Measurements from ENCODE around the gene NT5DC2. TPM values are rescaled to one million over a fixed set of nuclear protein-coding genes. Genes with fewer than 3 reads are reported as not detected.
A peak's percentile ranks its signal among the peaks of the same experiment; 100 is the strongest.

NT5DC2 gene
- total and polyA plus RNA-seq, 2 of the 8 experiments (the other 6 are each of a cell fraction or from before 2014, with no cell fraction given) = 331 to 477 TPM

DNA sequence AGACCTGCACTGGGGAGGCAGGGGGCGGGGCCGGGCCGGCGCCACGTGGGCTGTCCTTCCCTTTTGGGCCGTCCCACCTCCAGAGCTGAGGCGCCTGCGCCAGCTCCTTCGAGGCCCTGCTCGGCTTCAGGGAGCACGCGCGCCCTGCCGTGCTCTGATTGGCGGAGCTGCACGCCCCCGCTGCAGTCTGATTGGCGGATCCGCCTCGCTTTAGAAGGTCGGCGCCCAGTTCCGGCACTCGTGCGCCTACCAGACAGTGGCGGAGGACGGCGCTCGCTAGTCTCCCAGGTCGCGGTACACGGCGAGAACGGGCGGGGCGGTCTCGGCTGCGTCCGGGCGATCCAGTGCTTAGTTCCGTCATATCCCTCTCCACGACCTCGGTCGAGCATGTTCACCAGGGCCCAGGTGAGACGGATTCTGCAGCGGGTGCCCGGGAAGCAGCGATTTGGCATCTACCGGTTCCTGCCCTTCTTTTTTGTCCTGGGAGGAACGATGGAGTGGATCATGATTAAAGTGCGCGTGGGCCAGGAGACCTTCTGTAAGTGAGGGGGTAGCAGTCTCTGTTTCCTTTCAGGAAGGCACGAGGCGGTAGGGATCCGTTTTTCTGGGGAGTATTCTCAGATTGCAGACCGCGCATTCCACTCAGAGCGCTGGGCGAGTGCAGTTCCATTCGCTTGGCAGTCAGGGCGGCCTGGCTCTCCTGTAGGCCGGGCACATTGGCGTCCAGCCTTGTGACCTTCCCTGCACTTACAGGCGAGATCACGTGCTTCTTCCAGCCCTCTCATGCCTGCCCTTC is 2.9 kb upstream of the NT5DC2 start, which contains the start of gene UQCC5:
TSS of gene UQCC5 (plus strand) at position 237 of the 796 bp plus-strand sequence. CDS start at position 388, 151 bp downstream.
- Histone ChIP-seq H2AK5ac (ENCODE audit: low read depth, low read length) (0 out of 2 replicates have a peak within 1 kb of the TSS, but pooled peaks have one; percentile 49), H3K4me2 (ENCODE audit: insufficient read depth in 1 of 2, low read depth in 2 of 2, low read length in 2 of 2) (peak within 1 kb of the TSS; percentile 89 to 90), H3K18ac (ENCODE audit: extremely low read depth, low read length) (peak within 1 kb of the TSS; percentile 33), H4K20me1 (replicated peaks in 1 of 2; ENCODE audit: control insufficient read depth in 1 of 2, insufficient read depth in 2 of 2, low read length in 2 of 2) (peaks cover 12 to 23% of the 10 kb centered on the region in 2 experiments), H2BK12ac (ENCODE audit: low read depth, low read length) (no peak within 1 kb of the TSS), H4K5ac (ENCODE audit: insufficient read length, low read depth, low read length) (peak within 1 kb of the TSS; percentile 57), H2BK5ac (ENCODE audit: low read depth, low read length) (peak within 1 kb of the TSS; percentile 50), H3K23me2 (ENCODE audit: low read depth, low read length) (peaks cover 26% of the 10 kb centered on the region), H3K79me2 (ENCODE audit: control insufficient read depth in 1 of 2, insufficient read depth in 2 of 2, low read length in 2 of 2) (peaks cover 12 to 44% of the 10 kb centered on the region in 2 experiments), H2BK20ac (ENCODE audit: low read length) (no peak within 1 kb of the TSS), H3K4me3 (ENCODE audit: extremely low read depth in 1 of 4, insufficient read depth in 2 of 4, low read depth in 3 of 4, low read length in 4 of 4) (peak within 1 kb of the TSS; percentile 81 to 91 (median 88)), H4K91ac (replicated peaks; ENCODE audit: insufficient read length, low read length) (peak within 1 kb of the TSS; percentile 95), H3K9ac (replicated peaks in 1 of 4; ENCODE audit: extremely low read depth in 1 of 4, low read depth in 3 of 4, low read length in 3 of 4) (peak within 1 kb of the TSS; percentile 75 to 86 (median 83)), H2BK120ac (replicated peaks; ENCODE audit: low read depth, low read length) (no peak within 1 kb of the TSS), H3K27ac (ENCODE audit: low read depth, low read length) (peak within 1 kb of the TSS; percentile 77), H3K23ac (ENCODE audit: insufficient read length) (no peak within 1 kb of the TSS), H2AFZ (ENCODE audit: low read length) (peak within 1 kb of the TSS; percentile 13; the same call in 1 of the 2 replicates), H3K27me3 (replicated peaks in 1 of 4; ENCODE audit: control insufficient read depth in 3 of 4, extremely low read depth in 1 of 4, insufficient read depth in 3 of 4, low read length in 3 of 4) (no peaks in the 10 kb centered on the region), H3K56ac (replicated peaks; ENCODE audit: insufficient read length, low read depth, low read length) (peak within 1 kb of the TSS; percentile 83), H3K4me1 (replicated peaks in 1 of 4; ENCODE audit: control insufficient read depth in 3 of 4, insufficient read depth in 4 of 4, low read length in 3 of 4) (peaks cover 7 to 33% (median 19%) of the 10 kb centered on the region in 4 experiments), H3K14ac (ENCODE audit: insufficient read length) (no peak within 1 kb of the TSS), H3K36me3 (ENCODE audit: control insufficient read depth in 2 of 4, insufficient read depth in 4 of 4, low read length in 3 of 4) (peaks cover 0 to 10% (median under 1%) of the 10 kb centered on the region in 4 experiments; a peak in 2 of 8 replicates), H3K79me1 (ENCODE audit: low read depth, low read length) (peaks cover 19% of the 10 kb centered on the region), H3K4ac (replicated peaks; ENCODE audit: insufficient read length, low read depth, low read length) (peak within 1 kb of the TSS; percentile 65), H3K9me3 (ENCODE audit: insufficient read depth in 2 of 2, low read depth in 1 of 2, low read length in 1 of 2) (no peaks in the 10 kb centered on the region), H4K8ac (ENCODE audit: extremely low read depth, insufficient read depth, low read length) (peak within 1 kb of the TSS; percentile 86), H2BK15ac (ENCODE audit: low read length) (no peak within 1 kb of the TSS; the same call in 1 of the 2 replicates)
- POLR2A ChIA-PET (ENCODE audit: partially characterized antibody) = interaction anchor here (0.6 to 2.6 kb wide), 18 partner anchors 9 to 112 kb away, joined by 3 to 16 read pairs (median 4); partner anchors contain the start of gene TNNC1
- FAIRE-seq = no peak
- DNase-seq (ENCODE audit: low read depth in 1 of 2, low spot score in 2 of 2) = peak; percentile 94 to 96
- CTCF ChIA-PET (ENCODE audit: partially characterized antibody) = interaction anchor here (0.8 to 1.0 kb wide), 4 partner anchors 8 to 64 kb away, joined by 3 to 5 read pairs (median 4); no protein-coding TSS in a partner anchor
- 3% methylated on average over 57 of the region's 65 CpGs; no CpG with 5 or more reads in 1 of the 2 experiments for WGBS, 2 experiments (ENCODE audit: extremely low coverage in 1 of 2, insufficient coverage in 1 of 2, insufficient read length in 1 of 2, insufficient replicate concordance in 2 of 2, low coverage in 1 of 2, low lambda C conversion rate in 2 of 2, missing lambda C conversion rate in 1 of 2)
- TF ChIP-seq MAFK (IDR thresholded peaks at IDR 0.05; ENCODE audit: low read depth, low read length) (no peak), EGR1 (IDR thresholded peaks at IDR 0.05; ENCODE audit: borderline replicate concordance, low read depth, low read length) (peak; percentile 100), SP1 (IDR thresholded peaks at IDR 0.05; ENCODE audit: low read depth, low read length) (peak; percentile 80; the same call in 1 of the 2 replicates), CTBP2 (IDR thresholded peaks at IDR 0.05; ENCODE audit: borderline replicate concordance, insufficient read depth, insufficient read length, low read length) (no peak), RXRA (IDR thresholded peaks at IDR 0.05; ENCODE audit: insufficient read depth, low read depth, low read length) (no peak), ASH2L (IDR thresholded peaks at IDR 0.05; ENCODE audit: low read length) (peak; percentile 86), RAD21 (IDR thresholded peaks at IDR 0.05 in 1 of 2, conservative IDR thresholded peaks at IDR 0.05 in 1 of 2; ENCODE audit: low read depth in 2 of 2, low read length in 2 of 2) (peak in 1 of 2 experiments; percentile 11; a peak in 1 of 4 replicates), TAF7 (optimal IDR thresholded peaks at IDR 0.05; ENCODE audit: borderline replicate concordance, low read depth, low read length) (peak; percentile 90), POLR2A (IDR thresholded peaks at IDR 0.05; ENCODE audit: control extremely low read depth in 1 of 2, low read depth in 2 of 2, low read length in 2 of 2) (peak in 1 of 2 experiments; percentile 97; a peak in 2 of 3 replicates)
